HG02885 (cell line): ENCODE data around the gene PYCR2.
"Not testable (repeated sequence)": the region's sequence is repeated elsewhere in the genome, so short reads cannot be mapped to it uniquely, and the experiment has no call there.

Experiments used
- ATAC-seq: cut with Tn5 transposase; IDR thresholded peaks from one replicate; pipeline ENCODE4 v1.9.1; 2021; ENCODE audit warnings: mild to moderate bottlenecking; ENCODE audit not compliant: unreplicated experiment, poor library complexity

The PYCR2 gene

GRCh38 chr1:225943582-225943981 is 19.5 kb upstream of the PYCR2 start:
- no peak for ATAC-seq

DNA sequence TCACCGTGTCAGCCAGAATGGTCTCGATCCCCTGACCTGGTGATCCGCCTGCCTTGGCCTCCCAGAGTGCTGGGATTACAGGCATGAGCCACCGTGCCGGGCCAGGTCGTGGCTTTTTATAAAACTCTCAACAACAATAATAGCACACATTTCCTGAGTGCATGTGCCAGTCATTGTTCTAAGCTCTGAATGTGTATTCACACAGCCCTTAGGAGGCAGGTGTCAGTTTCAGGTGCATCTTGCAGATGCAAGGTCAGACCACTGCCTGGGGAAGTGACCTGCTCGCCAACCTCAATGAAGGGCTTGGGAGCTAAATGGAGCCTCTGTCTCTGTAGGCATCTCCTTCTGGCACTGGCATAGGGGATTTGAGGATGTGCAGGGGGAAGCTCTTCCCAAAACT is 18.5 kb upstream of the PYCR2 start:
- ATAC-seq, result peak; percentile 73

DNA sequence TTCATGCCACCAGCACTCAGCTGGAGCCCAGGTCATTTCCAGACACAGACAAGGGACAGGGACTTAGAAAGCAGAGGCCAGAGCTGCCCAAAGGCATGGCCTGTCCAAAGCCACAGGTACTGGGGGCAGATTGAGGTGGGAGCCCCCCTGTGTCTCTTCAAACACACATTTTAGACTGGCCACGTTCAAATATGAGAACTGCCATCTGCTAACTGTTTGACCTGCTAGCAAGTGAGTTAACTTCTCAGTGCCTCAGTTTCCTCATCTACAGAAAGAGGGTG is 17.8 kb upstream of the PYCR2 start:
- ATAC-seq, result no peak

DNA sequence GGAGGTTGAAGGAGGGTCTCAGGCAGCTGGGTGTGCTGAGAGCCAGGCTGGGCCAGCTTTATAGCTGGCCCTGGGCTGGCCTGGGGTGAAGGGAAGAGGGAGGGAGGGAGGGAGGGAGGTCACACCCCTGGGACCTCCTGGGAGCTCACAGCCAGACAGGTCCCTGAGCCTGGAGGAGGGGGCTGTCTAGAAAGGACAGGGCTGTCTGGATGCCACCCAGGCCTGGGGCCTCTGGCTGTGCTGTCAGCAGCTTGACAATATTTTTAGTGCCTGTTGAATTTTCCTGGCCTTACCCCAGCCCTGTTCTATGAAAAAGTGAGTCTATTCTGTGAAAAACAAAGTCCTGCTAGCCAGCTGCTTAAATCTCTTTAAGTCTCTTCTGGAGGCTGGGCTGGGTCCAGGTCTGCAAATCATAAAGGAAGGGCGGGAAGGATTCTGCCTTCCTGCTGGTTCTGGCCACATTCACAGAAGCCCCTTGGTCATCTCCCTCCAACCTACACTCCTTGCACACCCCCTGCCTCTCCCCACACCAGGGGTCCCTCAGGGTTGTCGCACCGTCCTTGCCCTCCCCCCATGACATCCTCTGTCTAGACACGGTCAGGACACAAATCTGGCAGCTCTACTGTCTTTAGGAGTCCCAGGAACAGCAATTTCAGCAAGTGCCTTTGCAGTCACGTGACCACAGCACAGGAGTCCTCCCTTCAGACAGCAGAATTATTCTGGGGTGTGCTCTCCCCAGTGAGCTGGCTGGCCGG is 17.3 kb upstream of the PYCR2 start, which contains the start of gene LEFTY2:
LEFTY2 (minus strand) TSS at position 34 of the 755 bp plus-strand sequence. CDS start 80 bp downstream, outside the sequence.
- ATAC-seq, result no peak

DNA sequence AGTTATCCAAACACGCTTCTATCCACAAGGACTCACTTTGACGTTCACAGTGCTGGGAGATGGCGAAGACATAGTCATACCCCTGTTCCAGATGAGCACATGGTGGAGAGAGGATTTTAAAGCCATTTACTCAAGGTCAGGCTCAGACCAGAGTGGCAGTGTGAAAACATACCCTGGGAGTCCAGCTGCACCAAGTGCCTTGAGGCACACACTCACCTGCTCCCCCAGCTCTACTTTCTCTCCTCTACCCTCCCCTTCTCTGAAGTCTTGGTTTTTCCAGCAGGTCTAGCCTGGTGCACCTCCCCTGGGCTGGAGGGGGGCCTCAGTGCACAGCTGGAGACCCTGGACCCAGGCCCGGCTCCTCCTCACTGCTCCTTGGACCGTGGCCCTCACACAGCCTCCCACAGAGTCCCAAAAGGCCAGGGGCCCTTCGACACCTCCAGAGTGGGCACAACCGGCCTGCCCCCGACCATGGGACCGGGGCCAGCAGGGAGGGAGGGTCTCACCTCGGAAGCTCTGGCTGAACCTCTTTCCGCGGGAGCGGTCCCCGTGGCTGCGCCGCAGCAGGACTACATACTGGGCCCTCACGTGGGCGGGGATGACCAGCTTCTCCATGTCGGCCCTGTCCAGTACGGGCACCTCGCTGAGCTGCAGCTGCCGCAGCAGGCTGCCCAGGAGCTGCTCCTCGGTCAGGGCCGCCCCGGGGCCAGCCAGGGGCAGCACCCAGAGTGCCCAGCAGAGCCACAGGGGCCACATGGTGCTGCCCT is 16.5 kb upstream of the PYCR2 start:
- no peak for ATAC-seq

DNA sequence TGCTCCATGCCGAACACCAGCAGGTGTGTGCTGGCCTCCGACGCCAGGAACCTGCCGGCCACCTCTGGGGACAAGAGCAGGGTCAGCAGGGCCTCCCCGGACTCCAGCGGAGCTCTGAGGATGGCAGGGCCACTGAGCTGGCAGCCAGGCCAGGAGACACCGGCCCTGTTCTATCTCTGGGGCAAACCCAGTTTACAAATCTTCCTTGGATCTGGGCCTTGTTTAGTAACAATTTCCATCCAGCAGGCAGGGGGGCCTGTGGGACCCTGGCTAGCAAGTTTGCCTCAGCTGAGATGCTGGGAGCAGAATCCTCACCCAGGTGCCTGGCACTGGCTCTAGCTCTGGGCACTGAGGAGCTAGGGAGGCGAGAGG is 15.9 kb upstream of the PYCR2 start:
- ATAC-seq, result not testable (repeated sequence)

DNA sequence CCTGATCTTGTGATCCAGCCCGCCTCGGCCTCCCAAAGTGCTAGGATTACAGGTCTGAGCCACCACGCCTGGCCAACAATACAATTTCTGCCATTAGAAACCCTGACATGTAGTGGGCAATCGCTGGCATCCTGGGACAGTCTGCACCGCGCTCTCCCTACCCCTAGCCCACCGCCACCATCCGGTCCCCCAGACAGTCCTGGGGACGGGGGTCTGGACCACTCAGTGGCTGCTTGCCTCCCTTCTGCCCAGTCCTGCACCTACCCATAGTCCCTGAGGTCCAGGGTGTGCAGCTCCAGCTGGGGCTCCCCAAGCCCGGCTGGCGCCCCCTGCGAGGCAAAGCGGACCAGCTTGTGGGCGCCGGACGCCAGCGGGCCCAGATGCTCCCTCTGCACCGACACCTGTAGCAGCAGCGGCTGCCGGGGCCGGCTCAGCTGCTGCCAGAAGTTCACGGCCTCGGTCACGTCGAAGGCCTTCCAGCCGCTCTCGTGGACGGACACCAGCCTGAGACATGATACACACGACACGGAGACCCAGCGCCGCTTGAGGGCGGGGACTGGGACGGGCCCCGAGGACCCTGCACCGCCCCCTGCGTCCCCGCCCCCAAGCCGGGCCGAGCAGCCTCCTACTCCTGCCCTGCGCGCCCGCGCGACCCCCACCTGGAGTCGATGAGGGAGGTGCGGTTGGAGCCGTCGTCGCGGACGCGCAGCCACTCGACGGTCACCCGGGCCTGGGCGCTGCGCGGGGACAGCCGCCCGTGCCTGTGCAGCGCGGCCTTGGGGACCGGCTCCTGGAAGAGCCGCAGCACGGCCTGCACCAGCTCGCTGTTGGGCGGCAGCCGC is 15.3 kb upstream of the PYCR2 start:
- ATAC-seq, result not testable (repeated sequence)

- no peak for ATAC-seq
Measured at GRCh38 chr1:225937048-225937968, 13.3 kb upstream of the PYCR2 start.

- ATAC-seq, result no peak
Measured at GRCh38 chr1:225936523-225936922, 12.5 kb upstream of the PYCR2 start.

GRCh38 chr1:225936086-225936485 is 12.0 kb upstream of the PYCR2 start:
- ATAC-seq, result not testable (repeated sequence)

DNA sequence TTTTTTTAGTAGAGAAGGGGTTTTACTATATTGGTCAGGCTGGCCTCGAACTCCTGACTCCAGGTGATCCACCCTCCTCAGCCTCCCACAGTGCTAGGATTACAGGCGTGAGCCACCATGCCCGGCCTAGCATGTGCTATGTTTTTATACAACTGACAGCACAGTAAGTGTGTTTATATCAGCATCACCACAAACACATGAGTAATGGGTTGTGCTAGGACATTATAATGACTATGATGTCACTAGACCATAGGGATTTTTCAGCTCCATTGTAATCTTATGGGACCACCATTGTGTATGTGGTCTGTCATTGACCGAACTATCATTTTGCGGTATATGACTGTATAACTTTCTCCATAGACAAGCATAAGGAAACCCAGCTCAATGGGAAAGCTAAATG is 10.7 kb upstream of the PYCR2 start:
- no peak for ATAC-seq

- no peak for ATAC-seq
Measured at GRCh38 chr1:225933072-225933471, 9.0 kb upstream of the PYCR2 start.

GRCh38 chr1:225931270-225932136 is 7.5 kb upstream of the PYCR2 start:
- ATAC-seq, result no peak

DNA sequence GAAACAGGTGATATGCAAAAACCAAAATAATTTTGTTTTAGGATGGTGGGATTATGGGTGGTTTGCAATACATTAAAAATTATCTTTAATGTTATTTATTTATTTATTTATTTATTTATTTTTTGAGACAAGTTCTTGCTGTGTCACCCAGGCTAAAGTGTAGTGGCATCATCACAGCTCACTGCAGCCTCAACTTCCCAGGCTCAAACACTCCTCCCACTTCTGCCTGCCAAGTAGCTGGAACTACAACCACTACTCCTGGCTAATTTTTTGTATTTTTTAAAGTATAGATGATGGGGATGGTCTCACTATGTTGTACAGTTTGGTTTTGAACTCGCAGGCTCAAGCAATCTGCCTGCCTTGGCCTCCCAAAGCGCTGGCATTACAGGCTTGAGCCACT is 6.5 kb upstream of the PYCR2 start:
- ATAC-seq, result no peak

GRCh38 chr1:225929462-225929861 is 5.4 kb upstream of the PYCR2 start:
- ATAC-seq, result not testable (repeated sequence)

DNA sequence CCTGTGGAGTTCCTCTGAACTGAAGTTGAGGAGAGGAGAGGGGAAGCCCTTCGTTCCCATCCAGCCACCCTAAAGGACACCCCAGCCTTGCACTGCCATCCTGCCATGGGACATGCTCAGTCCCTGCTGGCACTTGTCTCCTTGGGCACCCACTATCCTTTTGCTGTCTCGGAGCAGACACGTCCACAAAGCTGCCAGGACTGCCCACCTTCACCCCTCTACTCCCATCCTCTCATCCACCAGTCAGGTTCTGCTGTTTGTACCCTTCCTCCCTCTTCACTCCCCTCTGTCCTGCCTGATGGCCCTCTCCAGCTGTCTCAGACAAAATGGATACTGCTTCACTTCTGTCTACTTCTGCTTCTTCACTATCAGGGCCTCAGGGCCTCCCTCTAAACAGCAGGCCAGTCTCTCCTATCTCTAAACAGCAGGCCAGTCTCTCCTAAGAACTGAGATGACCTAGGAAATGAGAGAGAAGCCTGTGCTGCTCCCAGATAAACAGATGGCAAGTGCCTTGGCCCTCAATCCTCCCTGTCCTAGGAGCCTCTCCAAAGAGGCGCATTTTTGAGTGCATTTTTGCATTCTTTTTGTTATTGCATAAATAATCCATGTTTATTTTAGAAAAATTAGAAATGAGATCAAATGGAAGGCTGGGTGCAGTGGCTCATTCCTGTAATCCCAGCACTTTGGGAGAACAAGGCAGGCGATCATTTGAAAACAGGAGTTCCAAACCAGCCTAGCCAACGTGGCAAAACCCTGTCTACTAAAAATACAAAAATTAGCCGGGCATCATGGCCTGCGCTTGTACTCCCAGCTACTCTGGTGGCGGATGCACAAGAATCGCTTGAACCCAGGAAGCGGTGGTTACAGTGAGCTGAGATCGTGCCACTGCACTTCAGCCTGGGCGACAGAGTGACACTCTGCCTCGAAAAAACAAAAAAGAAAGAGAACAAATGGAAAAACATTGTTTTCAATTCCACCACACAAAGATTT is 4.4 kb upstream of the PYCR2 start:
- no peak for ATAC-seq

GRCh38 chr1:225926551-225927113 is 2.6 kb upstream of the PYCR2 start:
- no peak for ATAC-seq

DNA sequence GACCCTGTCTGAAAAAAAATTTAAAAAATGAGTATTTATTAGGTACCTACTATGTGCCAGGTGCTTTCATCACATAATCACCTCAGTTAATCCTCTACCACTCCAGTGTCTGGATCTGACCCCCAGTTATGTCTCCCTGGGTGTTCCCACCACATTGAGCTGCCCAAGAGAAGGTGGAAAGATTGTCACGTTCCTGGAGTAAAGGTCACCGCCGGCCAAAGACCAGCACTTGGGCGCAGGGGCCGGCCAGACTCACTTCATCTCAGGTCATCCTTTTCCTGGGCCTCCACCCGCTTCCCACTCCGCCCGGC is 714 bp downstream of the PYCR2 start:
- ATAC-seq, result no peak
